Progenitor cell of endocrine pancreas (in vitro differentiated cells): ENCODE results near the gene PSPC1. TPM values are rescaled to one million over a fixed set of nuclear protein-coding genes. Genes with fewer than 3 reads are reported as not detected.
"Not testable (repeated sequence)": the region's sequence is repeated elsewhere in the genome, so short reads cannot be mapped to it uniquely, and the experiment has no call there.

Experiments used
- DNase-seq: peaks from one replicate; pipeline ENCODE4 v3.0.0; 2021; ENCODE audit warnings: low spot score; ENCODE audit not compliant: unreplicated experiment
- H3K27ac Mint-ChIP-seq: 2 replicates; pipeline ENCODE4 v1.8.0; 2021; ENCODE audit warnings: mild to moderate bottlenecking, moderate library complexity, mixed read lengths
- H3K27me3 Mint-ChIP-seq: 2 replicates; pipeline ENCODE4 v1.8.0; 2021; ENCODE audit warnings: mixed read lengths
- H3K36me3 Mint-ChIP-seq: 2 replicates; pipeline ENCODE4 v1.8.0; 2022; ENCODE audit warnings: mixed read lengths; ENCODE audit not compliant: insufficient read depth
- H3K4me1 Mint-ChIP-seq: 2 replicates; pipeline ENCODE4 v1.8.0; 2021; ENCODE audit warnings: low read depth, mixed read lengths
- H3K4me3 Mint-ChIP-seq: 2 replicates; pipeline ENCODE4 v1.8.0; 2021; ENCODE audit warnings: low read depth, mild to moderate bottlenecking, moderate library complexity, mixed read lengths
- H3K9me3 Mint-ChIP-seq: 2 replicates; pipeline ENCODE4 v1.8.0; 2021; ENCODE audit warnings: low read depth, mixed read lengths
- long read RNA-seq: library from polyadenylated mRNA; unstranded; transcript quantifications from one replicate; pipeline ENCODE4 v2.0.0, GENCODE V29; 2020
- total RNA-seq: library from RNA; stranded (reverse); gene quantifications from 2 replicates; pipeline ENCODE4 v1.2.1, GENCODE V29; 2021
- TF ChIP-seq, protein P1 (sequence below): fragments of 200-600 bp; sonication (generic); IDR thresholded peaks from one replicate; pipeline ENCODE4 v1.5.0; 2021; ENCODE audit warnings: antibody characterized with exemption, mild to moderate bottlenecking; ENCODE audit not compliant: unreplicated experiment

PSPC1 gene, protein sequence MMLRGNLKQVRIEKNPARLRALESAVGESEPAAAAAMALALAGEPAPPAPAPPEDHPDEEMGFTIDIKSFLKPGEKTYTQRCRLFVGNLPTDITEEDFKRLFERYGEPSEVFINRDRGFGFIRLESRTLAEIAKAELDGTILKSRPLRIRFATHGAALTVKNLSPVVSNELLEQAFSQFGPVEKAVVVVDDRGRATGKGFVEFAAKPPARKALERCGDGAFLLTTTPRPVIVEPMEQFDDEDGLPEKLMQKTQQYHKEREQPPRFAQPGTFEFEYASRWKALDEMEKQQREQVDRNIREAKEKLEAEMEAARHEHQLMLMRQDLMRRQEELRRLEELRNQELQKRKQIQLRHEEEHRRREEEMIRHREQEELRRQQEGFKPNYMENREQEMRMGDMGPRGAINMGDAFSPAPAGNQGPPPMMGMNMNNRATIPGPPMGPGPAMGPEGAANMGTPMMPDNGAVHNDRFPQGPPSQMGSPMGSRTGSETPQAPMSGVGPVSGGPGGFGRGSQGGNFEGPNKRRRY
- 92.3 and 94.1 TPM in 2 replicates for total RNA-seq
- long read RNA-seq, transcript PSPC1-203 (8 exons, 1,647 nt) = minor isoform, 30 of 202 reads
- long read RNA-seq, transcript PSPC1-201 (9 exons, 2,407 nt) = major isoform, 106 of 202 reads
- long read RNA-seq, transcript PSPC1-204 (8 exons, 1,709 nt) = minor isoform, 23 of 202 reads
- long read RNA-seq, partial matches to known transcripts = 17 of 202 reads
- long read RNA-seq, other reads (novel, unspliced or antisense) = 25 of 202 reads

DNA sequence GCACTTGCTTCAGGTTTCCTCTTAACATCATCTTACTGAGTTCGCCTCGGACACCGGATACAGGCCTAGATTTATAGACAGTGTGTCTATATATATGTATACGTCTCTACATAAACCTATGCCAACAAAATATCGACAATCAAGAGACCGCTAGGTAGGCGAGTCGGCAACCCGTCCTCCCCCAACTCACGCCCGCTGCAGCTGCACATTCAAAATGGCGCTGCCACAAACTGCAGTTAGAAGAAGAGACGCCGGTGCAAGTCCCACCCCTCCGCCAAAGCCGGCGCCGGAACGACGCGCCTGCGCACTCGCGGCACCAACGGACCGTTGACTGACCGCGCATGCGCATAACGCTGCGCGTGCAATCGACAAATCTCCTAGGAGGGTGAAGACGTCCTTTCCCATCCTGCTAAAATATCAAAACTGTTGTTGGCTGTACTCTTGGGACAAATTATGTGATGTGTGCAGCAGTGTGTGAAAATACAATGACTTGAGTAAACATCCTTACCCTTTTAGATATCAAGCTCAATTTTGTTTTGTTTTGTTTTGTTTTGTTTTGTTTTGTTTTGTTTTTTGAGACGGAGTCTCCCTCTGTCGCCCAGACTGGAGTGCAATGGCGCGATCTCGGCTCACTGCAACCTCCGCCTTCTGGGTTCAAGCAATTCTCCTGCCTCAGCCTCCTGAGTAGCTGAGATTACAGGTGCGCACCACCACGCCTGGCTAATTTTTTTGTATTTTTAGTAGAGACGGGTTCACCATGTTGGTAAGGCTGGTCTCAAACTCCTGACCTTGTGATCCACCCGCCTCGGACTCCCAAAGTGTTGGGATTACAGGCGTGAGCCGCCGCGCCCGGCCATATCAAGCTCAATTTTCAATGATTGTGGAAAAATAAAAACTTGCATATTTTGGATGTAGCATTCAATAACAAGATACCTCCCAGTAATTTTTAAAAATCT lies at the start of gene PSPC1:
TSS of gene PSPC1 (minus strand) at position 219 of the 956 bp plus-strand sequence. CDS start at position 31, 188 bp downstream.
- Mint-ChIP-seq H3K27ac (peak within 1 kb of the TSS; percentile 99), H3K4me3 (peak within 1 kb of the TSS; percentile 99)
- not testable (repeated sequence) for H3K4me1 Mint-ChIP-seq, H3K36me3 Mint-ChIP-seq, H3K9me3 Mint-ChIP-seq, H3K27me3 Mint-ChIP-seq
- DNase-seq = peak; percentile 96

DNA sequence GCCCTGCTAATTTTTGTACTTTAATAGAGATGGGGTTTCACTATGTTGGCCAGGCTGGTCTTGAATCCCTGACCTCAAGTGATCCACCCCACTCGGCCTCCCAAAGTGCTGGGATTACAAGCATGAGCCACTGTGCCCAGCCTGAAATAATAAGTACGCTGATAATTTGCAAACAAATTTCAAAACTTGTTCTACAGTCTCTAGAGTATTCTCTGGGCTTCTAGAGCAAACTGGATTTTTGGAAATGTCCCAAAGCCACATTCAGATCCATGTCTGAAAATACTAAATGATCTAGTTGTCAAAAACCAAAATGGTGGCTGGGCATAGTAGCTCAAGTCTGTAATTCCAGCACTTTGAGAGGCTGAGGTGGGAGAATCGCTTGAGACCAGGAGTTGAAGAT lies 39.9 kb upstream of the PSPC1 start:
- no peak for DNase-seq
- Mint-ChIP-seq H3K27me3 (no peaks in the 10 kb centered on the region), H3K9me3 (peaks cover 2% of the 10 kb centered on the region), H3K4me3 (no peak overlapping the region), H3K4me1 (no peaks in the 10 kb centered on the region), H3K36me3 (peaks cover 37% of the 10 kb centered on the region), H3K27ac (no peak overlapping the region)
- TF ChIP-seq, protein P1, sequence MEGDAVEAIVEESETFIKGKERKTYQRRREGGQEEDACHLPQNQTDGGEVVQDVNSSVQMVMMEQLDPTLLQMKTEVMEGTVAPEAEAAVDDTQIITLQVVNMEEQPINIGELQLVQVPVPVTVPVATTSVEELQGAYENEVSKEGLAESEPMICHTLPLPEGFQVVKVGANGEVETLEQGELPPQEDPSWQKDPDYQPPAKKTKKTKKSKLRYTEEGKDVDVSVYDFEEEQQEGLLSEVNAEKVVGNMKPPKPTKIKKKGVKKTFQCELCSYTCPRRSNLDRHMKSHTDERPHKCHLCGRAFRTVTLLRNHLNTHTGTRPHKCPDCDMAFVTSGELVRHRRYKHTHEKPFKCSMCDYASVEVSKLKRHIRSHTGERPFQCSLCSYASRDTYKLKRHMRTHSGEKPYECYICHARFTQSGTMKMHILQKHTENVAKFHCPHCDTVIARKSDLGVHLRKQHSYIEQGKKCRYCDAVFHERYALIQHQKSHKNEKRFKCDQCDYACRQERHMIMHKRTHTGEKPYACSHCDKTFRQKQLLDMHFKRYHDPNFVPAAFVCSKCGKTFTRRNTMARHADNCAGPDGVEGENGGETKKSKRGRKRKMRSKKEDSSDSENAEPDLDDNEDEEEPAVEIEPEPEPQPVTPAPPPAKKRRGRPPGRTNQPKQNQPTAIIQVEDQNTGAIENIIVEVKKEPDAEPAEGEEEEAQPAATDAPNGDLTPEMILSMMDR = no peak

DNA sequence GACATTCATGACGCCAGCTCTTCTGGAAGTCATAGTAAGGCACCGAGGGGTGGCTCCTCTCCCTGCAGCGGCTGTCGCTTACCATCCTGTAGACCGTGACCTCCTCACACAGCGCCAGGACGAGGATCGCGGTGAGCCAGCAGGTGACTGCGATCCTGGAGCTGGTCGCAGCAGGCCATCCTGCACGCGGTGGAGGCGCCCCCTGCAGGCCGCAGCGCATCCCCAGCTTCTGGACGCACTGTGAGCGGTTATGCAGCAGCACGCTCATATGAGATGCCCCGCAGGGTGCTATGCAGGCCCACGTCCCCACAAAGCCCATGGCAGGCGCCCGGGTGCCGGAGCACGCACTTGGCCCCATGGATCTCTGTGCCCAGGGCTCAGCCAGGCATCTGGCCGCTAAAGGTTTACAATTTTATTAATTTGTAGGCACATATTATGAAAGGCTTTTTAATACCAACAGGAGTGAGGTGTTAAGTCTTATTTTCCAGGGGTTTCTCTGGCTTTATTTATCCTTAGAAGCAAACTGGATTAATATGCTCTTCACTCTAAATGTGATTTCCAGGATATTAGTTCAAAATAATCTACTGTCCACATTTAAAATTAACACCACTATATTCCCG lies 35.6 kb upstream of the PSPC1 start:
- peaks cover 18% of the 10 kb centered on the region for H3K36me3 Mint-ChIP-seq
- no peaks in the 10 kb centered on the region for H3K4me1 Mint-ChIP-seq
- TF ChIP-seq, protein P1 = peak; percentile 91
- H3K4me3 Mint-ChIP-seq = no peak overlapping the region
- peaks cover 2% of the 10 kb centered on the region for H3K9me3 Mint-ChIP-seq
- DNase-seq = peak; percentile 70
- no peak overlapping the region for H3K27ac Mint-ChIP-seq
- H3K27me3 Mint-ChIP-seq = no peaks in the 10 kb centered on the region

DNA sequence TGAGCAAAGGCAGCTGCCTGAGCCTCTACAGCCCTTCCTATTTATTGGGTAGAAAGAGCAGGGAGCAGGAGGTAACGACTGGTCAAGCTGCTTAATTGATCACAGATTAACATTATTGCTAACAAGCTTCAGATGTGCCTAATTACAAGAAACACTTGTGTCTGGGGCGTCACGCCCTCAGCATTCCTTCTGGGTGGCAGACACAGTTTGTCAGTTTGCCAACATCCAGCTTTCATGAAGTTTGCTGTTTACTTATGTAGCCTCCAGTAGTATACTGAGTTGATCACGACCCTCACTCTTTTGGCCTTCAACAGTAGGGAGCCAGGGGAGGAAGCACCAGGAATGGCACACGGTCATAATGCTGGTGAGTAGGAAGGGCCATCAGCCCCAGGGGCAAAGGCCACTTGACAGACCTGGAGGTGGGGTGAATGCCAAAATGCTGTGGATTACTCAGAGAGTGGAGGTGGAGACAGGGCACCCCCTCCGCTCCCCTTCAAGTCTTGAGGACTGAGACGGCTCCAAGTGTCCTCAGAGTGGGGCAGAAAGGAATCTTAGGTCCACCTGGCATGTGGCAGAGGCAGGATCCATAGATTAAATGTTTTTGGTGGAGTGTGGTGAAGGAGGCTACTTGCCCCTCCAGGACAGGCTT lies 34.9 kb upstream of the PSPC1 start:
- peaks cover 18% of the 10 kb centered on the region for H3K36me3 Mint-ChIP-seq
- H3K27me3 Mint-ChIP-seq = no peaks in the 10 kb centered on the region
- TF ChIP-seq, protein P1 = no peak
- H3K27ac Mint-ChIP-seq = no peak overlapping the region
- H3K4me3 Mint-ChIP-seq = no peak overlapping the region
- no peaks in the 10 kb centered on the region for H3K4me1 Mint-ChIP-seq
- DNase-seq = no peak
- H3K9me3 Mint-ChIP-seq = peaks cover 2% of the 10 kb centered on the region

DNA sequence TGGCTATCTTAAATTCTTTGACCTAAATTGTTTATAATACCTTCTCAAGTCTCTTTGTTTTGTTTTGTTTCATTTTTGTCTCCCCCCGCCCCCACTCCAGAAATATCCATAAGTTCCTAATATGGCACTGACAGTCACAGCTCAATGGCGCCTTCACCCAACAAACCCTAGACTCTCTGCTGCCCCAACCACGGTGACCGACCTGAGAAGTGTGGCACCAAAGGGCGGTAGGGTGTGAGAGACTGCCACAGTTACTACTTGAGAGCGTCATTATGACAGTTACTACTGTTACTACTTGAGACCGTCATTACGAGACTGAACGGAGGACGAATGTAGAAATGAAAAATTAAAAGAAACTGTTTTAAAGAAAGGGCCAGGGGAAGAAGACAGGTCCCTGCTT lies 34.4 kb upstream of the PSPC1 start:
- peaks cover 21% of the 10 kb centered on the region for H3K36me3 Mint-ChIP-seq
- H3K27ac Mint-ChIP-seq = peak overlapping the region; percentile 10
- no peaks in the 10 kb centered on the region for H3K27me3 Mint-ChIP-seq
- TF ChIP-seq, protein P1 = no peak
- no peaks in the 10 kb centered on the region for H3K4me1 Mint-ChIP-seq
- no peak overlapping the region for H3K4me3 Mint-ChIP-seq
- peaks cover 2% of the 10 kb centered on the region for H3K9me3 Mint-ChIP-seq
- DNase-seq = no peak

DNA sequence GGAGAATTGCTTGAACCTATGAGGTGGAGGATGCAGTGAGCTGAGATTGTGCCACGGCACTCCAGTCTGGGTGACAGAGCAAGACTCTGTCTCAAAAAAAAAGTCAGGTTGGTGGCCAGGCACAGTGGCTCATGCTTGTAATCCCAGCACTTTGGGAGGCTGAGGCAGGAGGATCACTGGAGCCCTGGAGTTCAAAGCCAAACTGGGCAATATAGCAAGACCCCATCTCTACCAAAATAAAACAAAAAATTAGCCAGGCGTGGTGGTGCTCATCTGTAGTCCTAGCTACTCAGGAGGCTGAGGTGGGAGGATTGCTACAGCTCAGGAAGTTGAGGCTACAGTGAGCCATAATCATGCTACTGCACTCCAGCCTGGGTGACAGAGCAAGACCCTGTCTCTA lies 33.1 kb upstream of the PSPC1 start:
- H3K27ac Mint-ChIP-seq, H3K27me3 Mint-ChIP-seq, H3K4me3 Mint-ChIP-seq, H3K4me1 Mint-ChIP-seq, DNase-seq, H3K9me3 Mint-ChIP-seq: not testable (repeated sequence)
- H3K36me3 Mint-ChIP-seq = peaks cover 21% of the 10 kb centered on the region
